ENCODE results near the gene ENPP3. TPM values are rescaled to one million over a fixed set of nuclear protein-coding genes. Genes with fewer than 3 reads are reported as not detected.

ENPP3 gene
- total RNA-seq, 6 experiments from 2014 or later = 0.07 to 0.12 TPM; not detected in 4

- no peaks in the 10 kb centered on the region for H3K9me3 Mint-ChIP-seq
- H3K27me3 Mint-ChIP-seq (ENCODE audit: insufficient read depth) = peaks cover 2% of the 10 kb centered on the region; the same call in 1 of the 2 replicates
These were observed 9.1 kb upstream of the ENPP3 start, which contains the start of gene MED23 for GRCh38 chr6:131627724-131628682. Gene MED23, minus strand, starts transcription at chr6:131628242. Its CDS starts 193 bp downstream, at chr6:131628049.

DNA sequence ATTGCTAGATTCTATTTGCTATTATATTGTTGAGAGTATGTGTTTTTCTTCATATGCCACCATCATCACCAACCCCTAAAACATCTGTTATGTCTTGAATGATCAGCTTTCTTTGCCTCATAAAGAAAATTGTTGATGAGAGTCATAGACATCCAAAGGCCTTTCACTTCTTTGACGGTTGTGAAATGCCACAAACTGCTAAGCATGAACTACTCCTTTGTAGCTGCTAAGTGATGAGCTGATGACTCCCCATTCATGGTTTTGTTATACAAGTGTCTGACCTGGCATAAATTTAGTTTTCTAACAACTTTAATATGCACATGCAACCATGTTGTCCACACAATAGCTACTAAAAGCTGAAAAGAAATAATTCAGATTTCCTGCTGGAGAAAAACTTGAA lies 8.4 kb upstream of the ENPP3 start:
- peak overlapping the region; percentile 97 for H3K4me3 Mint-ChIP-seq
- no peak for DNase-seq
- peak overlapping the region; percentile 32 for H3K27ac Mint-ChIP-seq
- no peaks in the 10 kb centered on the region for H3K9me3 Mint-ChIP-seq
- peaks cover 36% of the 10 kb centered on the region for H3K4me1 Mint-ChIP-seq (ENCODE audit: low read depth)
- H3K27me3 Mint-ChIP-seq (ENCODE audit: insufficient read depth) = peaks cover 2% of the 10 kb centered on the region; the same call in 1 of the 2 replicates
- TF ChIP-seq, protein P1, sequence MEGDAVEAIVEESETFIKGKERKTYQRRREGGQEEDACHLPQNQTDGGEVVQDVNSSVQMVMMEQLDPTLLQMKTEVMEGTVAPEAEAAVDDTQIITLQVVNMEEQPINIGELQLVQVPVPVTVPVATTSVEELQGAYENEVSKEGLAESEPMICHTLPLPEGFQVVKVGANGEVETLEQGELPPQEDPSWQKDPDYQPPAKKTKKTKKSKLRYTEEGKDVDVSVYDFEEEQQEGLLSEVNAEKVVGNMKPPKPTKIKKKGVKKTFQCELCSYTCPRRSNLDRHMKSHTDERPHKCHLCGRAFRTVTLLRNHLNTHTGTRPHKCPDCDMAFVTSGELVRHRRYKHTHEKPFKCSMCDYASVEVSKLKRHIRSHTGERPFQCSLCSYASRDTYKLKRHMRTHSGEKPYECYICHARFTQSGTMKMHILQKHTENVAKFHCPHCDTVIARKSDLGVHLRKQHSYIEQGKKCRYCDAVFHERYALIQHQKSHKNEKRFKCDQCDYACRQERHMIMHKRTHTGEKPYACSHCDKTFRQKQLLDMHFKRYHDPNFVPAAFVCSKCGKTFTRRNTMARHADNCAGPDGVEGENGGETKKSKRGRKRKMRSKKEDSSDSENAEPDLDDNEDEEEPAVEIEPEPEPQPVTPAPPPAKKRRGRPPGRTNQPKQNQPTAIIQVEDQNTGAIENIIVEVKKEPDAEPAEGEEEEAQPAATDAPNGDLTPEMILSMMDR (IDR thresholded peaks at IDR 0.05) = no peak
- peaks cover 6% of the 10 kb centered on the region for H3K36me3 Mint-ChIP-seq (ENCODE audit: low read depth)

More at GRCh38 chr6:131627724-131628682, 9.1 kb upstream of the ENPP3 start, which contains the start of gene MED23:
- H3K4me1 Mint-ChIP-seq (ENCODE audit: low read depth) = peaks cover 36% of the 10 kb centered on the region
- H3K36me3 Mint-ChIP-seq (ENCODE audit: low read depth) = peaks cover 6% of the 10 kb centered on the region
- peak; percentile 90 for DNase-seq
- TF ChIP-seq, protein P1 (IDR thresholded peaks at IDR 0.05) = peak; percentile 96
- peak within 1 kb of the TSS; percentile 97 for H3K4me3 Mint-ChIP-seq
- H3K27ac Mint-ChIP-seq = peak within 1 kb of the TSS; percentile 81

DNA sequence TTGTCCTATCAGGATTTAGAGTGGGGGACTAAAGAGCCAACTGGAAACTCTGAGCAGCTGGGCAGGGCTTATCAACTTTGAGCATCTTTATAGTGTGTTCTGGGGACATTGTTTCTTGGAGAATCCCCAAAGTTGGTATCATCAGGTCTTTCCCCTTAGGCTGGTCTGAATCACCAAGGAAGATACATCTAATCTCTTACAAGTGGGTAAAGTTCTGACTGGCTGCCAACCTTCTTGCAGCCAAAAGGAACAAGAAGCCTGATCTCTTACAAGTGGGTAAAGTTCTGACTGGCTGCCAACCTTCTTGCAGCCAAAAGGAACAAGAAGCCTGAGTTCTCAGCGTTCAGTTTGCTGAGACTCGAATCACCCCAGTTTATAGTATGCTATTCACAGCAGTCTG lies 7.5 kb upstream of the ENPP3 start:
- Mint-ChIP-seq H3K9me3 (no peaks in the 10 kb centered on the region), H3K36me3 (ENCODE audit: low read depth) (peaks cover 6% of the 10 kb centered on the region), H3K27me3 (ENCODE audit: insufficient read depth) (peaks cover 2% of the 10 kb centered on the region; the same call in 1 of the 2 replicates), H3K27ac (no peak overlapping the region), H3K4me1 (ENCODE audit: low read depth) (peaks cover 36% of the 10 kb centered on the region), H3K4me3 (no peak overlapping the region; the same call in 1 of the 2 replicates)
- peak; percentile 53 for DNase-seq
- TF ChIP-seq, protein P1 (IDR thresholded peaks at IDR 0.05) = no peak

DNA sequence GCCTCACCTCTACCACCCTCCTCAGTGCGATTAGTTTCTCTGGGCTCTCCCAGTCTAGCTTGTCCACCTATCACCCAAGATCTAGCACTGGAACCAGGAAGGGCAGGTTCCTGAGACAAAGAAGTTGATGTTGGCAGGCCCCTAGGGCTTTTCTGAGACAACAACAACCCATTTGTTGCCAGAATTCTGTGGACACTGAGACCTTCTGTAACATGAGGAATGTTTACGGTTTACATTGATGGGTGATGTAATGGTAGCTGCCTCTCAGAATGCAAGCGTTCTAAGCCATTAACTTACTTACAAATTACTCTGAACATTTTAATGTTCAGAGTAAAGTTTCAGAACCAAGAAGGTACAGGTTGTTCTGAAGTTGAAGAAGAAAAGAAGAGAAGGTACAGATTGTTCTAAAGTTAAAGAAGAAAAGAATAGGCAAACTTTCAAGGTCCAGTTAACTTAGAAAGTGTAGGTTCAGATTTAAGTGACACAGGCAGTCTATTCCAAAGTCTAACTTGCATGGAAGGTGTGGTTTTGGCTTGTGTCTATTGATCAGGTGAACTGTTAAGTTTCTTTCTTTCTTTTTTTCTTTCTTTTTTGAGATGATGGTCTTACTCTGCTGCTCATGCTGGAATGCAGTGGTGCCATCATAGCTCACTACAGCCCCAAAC lies 5.3 kb upstream of the ENPP3 start:
- peaks cover 41% of the 10 kb centered on the region for H3K4me1 Mint-ChIP-seq (ENCODE audit: low read depth)

More for the DNA sequence above, 5.3 kb upstream of the ENPP3 start:
- TF ChIP-seq, protein P1 (IDR thresholded peaks at IDR 0.05) = no peak
- DNase-seq = no peak
- H3K36me3 Mint-ChIP-seq (ENCODE audit: low read depth) = peaks cover 6% of the 10 kb centered on the region
- H3K9me3 Mint-ChIP-seq = no peaks in the 10 kb centered on the region
- H3K27ac Mint-ChIP-seq = no peak overlapping the region
- H3K27me3 Mint-ChIP-seq (ENCODE audit: insufficient read depth) = peaks cover 6% of the 10 kb centered on the region
- H3K4me3 Mint-ChIP-seq = no peak overlapping the region
